HepG2 (cell line): ENCODE data around the gene NPW. TPM values are rescaled to one million over a fixed set of nuclear protein-coding genes. Genes with fewer than 3 reads are reported as not detected.

Experiments
- CBFB ChIP-seq: sonication (generic); formaldehyde crosslinking; IDR thresholded peaks from 2 replicates; pipeline ENCODE4 v1.4.0; 2020; ENCODE audit warnings: missing genetic modification reagents
- GMEB1 ChIP-seq: sonication (generic); formaldehyde crosslinking; IDR thresholded peaks from 2 replicates; pipeline ENCODE4 v1.5.1; 2020; ENCODE audit warnings: missing genetic modification reagents, mild to moderate bottlenecking, borderline replicate concordance
- NFKBIZ ChIP-seq: IDR thresholded peaks from 2 replicates; pipeline ENCODE4 v1.6.1; 2018; ENCODE audit warnings: missing genetic modification reagents, missing compliant biosample characterization
- SCMH1 ChIP-seq: sonication (generic); formaldehyde crosslinking; IDR thresholded peaks from 2 replicates; pipeline ENCODE4 v1.9.0; 2021; ENCODE audit warnings: missing genetic modification reagents, mild to moderate bottlenecking, borderline replicate concordance
- TFDP1 ChIP-seq: IDR thresholded peaks from 2 replicates; pipeline ENCODE4 v1.6.1; 2016; ENCODE audit warnings: missing compliant biosample characterization, missing genetic modification reagents, borderline replicate concordance
- XBP1 ChIP-seq: sonication (generic); formaldehyde crosslinking; IDR thresholded peaks from 2 replicates; pipeline ENCODE4 v1.5.0; 2020; ENCODE audit warnings: missing genetic modification reagents
- ZNF207 ChIP-seq: fragments of 450-650 bp; IDR thresholded peaks from 2 replicates; pipeline ENCODE4 v1.6.1; 2016; ENCODE audit warnings: antibody characterized with exemption, borderline replicate concordance
- ZNF329 ChIP-seq: sonication (generic); formaldehyde crosslinking; IDR thresholded peaks from 2 replicates; pipeline ENCODE4 v1.9.0; 2021; ENCODE audit warnings: low read depth, mild to moderate bottlenecking, missing genetic modification reagents
- ZNF75D ChIP-seq: sonication (generic); formaldehyde crosslinking; IDR thresholded peaks from 2 replicates; pipeline ENCODE4 v1.8.1; 2023; ENCODE audit warnings: missing genetic modification reagents, mild to moderate bottlenecking, borderline replicate concordance
- polyA plus RNA-seq, 8 experiments: library from polyadenylated mRNA; depleted of rRNA in 3 of 8; stranded (reverse) in 7 of 8; unstranded in 1 of 8; fragments of >200 nt; fragmentation: Illumina TruSeq in 4 of 8; extraction: Trizol in 4 of 8; gene quantifications; 2 replicates each; pipeline versions ENCODE4 v1.2.1 to v1.2.3, GENCODE V29; 2011 to 2016; ENCODE audit warnings: low read depth in 4 of 8, missing spikeins in 1 of 8, mixed read lengths in 1 of 8; ENCODE audit not compliant: insufficient read depth in 1 of 8
- total RNA-seq, 5 experiments: library from RNA; depleted of rRNA; stranded (reverse); fragments of >200 nt; fragmentation: Illumina TruSeq; extraction: Trizol; gene quantifications; 2 replicates each; pipeline ENCODE4 v1.2.3, GENCODE V29; 2016; ENCODE audit warnings: low read depth in 1 of 5
- TF ChIP-seq, protein P1 (sequence below): sonication (generic); formaldehyde crosslinking; IDR thresholded peaks from 2 replicates; pipeline ENCODE4 v1.8.1; 2023; ENCODE audit warnings: mild to moderate bottlenecking, missing genetic modification reagents
- TF ChIP-seq, protein P2 (sequence below): sonication (generic); formaldehyde crosslinking; conservative IDR thresholded peaks from 2 replicates; pipeline ENCODE4 v1.4.0; 2020; ENCODE audit warnings: missing genetic modification reagents
- TF ChIP-seq, protein P3 (sequence below): sonication (generic); formaldehyde crosslinking; IDR thresholded peaks from 2 replicates; pipeline ENCODE4 v1.4.0; 2020; ENCODE audit warnings: mild to moderate bottlenecking, missing genetic modification reagents

The NPW gene
- total and polyA plus RNA-seq, 2 of the 13 experiments (the other 11 are each of a cell fraction or from before 2014, with no cell fraction given) = 0.24 to 0.97 TPM

- TF ChIP-seq TFDP1 (peak; percentile 16), CBFB (CRISPR knock-in tag) (peak; percentile 63; the same call in 1 of the 2 replicates), NFKBIZ (CRISPR knock-in tag) (0 out of 2 replicates have a peak, but pooled peaks have one; percentile 32), XBP1 (no peak), ZNF207 (no peak), GMEB1 (CRISPR knock-in tag) (peak; percentile 79), ZNF329 (CRISPR knock-in tag) (peak; percentile 73; the same call in 1 of the 2 replicates), ZNF75D (CRISPR knock-in tag) (no peak), SCMH1 (CRISPR knock-in tag) (no peak)
- TF ChIP-seq, protein P1, sequence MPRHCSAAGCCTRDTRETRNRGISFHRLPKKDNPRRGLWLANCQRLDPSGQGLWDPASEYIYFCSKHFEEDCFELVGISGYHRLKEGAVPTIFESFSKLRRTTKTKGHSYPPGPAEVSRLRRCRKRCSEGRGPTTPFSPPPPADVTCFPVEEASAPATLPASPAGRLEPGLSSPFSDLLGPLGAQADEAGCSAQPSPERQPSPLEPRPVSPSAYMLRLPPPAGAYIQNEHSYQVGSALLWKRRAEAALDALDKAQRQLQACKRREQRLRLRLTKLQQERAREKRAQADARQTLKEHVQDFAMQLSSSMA (CRISPR knock-in tag) = 0 out of 2 replicates have a peak, but pooled peaks have one; percentile 64
- TF ChIP-seq, protein P2, sequence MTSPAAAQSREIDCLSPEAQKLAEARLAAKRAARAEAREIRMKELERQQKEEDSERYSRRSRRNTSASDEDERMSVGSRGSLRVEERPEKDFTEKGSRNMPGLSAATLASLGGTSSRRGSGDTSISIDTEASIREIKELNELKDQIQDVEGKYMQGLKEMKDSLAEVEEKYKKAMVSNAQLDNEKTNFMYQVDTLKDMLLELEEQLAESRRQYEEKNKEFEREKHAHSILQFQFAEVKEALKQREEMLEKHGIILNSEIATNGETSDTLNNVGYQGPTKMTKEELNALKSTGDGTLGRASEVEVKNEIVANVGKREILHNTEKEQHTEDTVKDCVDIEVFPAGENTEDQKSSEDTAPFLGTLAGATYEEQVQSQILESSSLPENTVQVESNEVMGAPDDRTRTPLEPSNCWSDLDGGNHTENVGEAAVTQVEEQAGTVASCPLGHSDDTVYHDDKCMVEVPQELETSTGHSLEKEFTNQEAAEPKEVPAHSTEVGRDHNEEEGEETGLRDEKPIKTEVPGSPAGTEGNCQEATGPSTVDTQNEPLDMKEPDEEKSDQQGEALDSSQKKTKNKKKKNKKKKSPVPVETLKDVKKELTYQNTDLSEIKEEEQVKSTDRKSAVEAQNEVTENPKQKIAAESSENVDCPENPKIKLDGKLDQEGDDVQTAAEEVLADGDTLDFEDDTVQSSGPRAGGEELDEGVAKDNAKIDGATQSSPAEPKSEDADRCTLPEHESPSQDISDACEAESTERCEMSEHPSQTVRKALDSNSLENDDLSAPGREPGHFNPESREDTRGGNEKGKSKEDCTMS (CRISPR knock-in tag) = no peak
- TF ChIP-seq, protein P3, sequence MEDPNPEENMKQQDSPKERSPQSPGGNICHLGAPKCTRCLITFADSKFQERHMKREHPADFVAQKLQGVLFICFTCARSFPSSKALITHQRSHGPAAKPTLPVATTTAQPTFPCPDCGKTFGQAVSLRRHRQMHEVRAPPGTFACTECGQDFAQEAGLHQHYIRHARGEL (CRISPR knock-in tag) = no peak
Measured at GRCh38 chr16:1983544-1984346, 35.8 kb upstream of the NPW start, which contains the start of gene GFER (continued).
